ENCODE data around the gene TTI1. TPM values are rescaled to one million over a fixed set of nuclear protein-coding genes. Genes with fewer than 3 reads are reported as not detected.

The TTI1 gene
- total RNA-seq, 1 donor from 2014 or later = 43.1 TPM

DNA sequence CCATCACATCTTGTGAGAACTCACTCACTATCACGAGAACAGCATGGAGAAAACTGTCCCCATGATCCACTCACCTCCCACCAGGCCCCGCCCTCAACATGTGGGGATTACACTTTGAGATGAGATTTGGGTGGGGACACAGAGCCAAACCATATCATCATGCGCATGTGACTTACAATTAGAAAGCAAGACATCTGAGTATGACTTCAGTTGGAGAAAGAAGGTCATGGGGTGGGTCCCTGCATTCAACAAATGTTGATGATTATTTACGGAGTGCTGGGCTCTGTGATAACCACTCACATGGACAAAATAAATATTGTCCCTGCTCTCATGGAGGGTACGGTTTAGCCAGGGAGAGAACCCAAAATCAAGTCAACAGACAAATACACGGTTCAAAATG is 92.4 kb downstream of the TTI1 start:
- Mint-ChIP-seq H3K27me3 (ENCODE audit: insufficient read depth) (peaks cover 2% of the 10 kb centered on the region), H3K4me1 (ENCODE audit: low read depth) (no peaks in the 10 kb centered on the region), H3K27ac (no peak overlapping the region), H3K4me3 (no peak overlapping the region), H3K9me3 (no peaks in the 10 kb centered on the region), H3K36me3 (ENCODE audit: low read depth) (no peaks in the 10 kb centered on the region)
- intact Hi-C loops (cut with micrococcal nuclease) = no loop called here
- DNase-seq (ENCODE audit: low spot score) = no peak

DNA sequence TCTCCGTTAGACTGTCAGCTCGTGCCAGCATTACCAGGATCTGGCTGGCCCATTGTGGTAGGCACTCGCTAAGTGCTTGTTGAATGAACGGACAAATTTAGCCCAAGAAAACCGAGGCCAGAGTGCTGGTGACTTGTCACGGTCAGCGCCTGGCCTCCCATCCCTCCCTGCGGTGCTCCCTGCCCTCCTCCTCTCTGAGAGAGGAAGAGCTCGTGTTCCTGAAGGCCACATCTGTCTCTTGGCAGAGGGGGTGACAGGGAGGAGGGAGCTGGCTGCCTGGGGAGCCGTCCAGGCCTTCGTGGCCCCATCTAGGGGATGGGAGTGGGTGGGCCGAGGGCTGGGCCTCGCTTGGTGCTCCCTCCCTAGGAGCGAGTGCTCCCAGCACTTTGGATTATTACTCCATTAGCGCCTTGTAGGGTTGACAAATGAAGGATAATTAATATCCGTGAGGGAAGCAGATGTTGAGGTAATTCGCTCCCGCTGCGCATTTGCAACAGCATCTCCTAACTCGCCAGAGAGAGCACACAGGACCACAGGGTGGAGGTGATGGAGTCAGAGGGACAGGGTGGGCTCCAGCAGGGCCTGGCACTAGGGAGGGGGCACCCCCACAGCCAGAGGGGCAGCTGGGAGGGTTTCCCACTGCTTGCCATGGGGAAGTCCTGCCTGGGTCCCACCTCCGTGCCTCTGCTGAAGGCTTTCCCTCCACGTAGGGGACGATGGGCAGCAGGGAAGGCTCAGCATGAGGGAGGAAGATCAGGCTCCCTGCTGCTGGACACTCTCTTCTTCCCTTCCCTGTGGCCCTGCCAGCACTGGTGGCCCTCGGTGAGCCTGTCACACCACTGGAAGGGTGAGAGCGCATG is 93.3 kb downstream of the TTI1 start:
- no peak overlapping the region for H3K4me3 Mint-ChIP-seq
- no peak for DNase-seq (ENCODE audit: low spot score)
- no peak overlapping the region for H3K27ac Mint-ChIP-seq
- H3K27me3 Mint-ChIP-seq (ENCODE audit: insufficient read depth) = peaks cover 2% of the 10 kb centered on the region
- H3K36me3 Mint-ChIP-seq (ENCODE audit: low read depth) = no peaks in the 10 kb centered on the region
- H3K4me1 Mint-ChIP-seq (ENCODE audit: low read depth) = no peaks in the 10 kb centered on the region
- no peaks in the 10 kb centered on the region for H3K9me3 Mint-ChIP-seq
- intact Hi-C loops (cut with micrococcal nuclease) = no loop called here

DNA sequence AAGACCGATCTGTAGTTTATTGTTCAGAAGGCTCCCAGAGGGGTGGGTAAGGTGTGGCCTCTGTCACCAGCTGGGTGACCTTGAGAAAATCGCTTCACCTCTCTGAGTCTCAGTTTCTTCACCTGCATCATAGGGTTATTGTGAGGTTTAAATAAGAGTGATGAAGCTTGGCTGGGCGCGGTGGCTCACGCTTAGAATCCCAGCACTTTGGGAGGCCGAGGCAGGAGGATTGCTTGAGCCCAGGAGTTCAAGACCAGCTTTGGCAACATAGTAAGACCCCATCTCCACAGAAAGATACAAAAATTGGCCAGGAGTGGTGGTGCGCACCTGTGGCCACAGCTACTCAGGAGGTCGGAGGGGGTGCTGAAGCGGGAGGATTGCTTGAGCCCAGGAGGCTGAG is 94.3 kb downstream of the TTI1 start:
- Mint-ChIP-seq H3K27ac (no peak overlapping the region), H3K36me3 (ENCODE audit: low read depth) (no peaks in the 10 kb centered on the region), H3K4me3 (no peak overlapping the region), H3K9me3 (no peaks in the 10 kb centered on the region), H3K27me3 (ENCODE audit: insufficient read depth) (peaks cover 4% of the 10 kb centered on the region), H3K4me1 (ENCODE audit: low read depth) (no peaks in the 10 kb centered on the region)
- intact Hi-C loops (cut with micrococcal nuclease) = no loop called here
- no peak for DNase-seq (ENCODE audit: low spot score)

DNA sequence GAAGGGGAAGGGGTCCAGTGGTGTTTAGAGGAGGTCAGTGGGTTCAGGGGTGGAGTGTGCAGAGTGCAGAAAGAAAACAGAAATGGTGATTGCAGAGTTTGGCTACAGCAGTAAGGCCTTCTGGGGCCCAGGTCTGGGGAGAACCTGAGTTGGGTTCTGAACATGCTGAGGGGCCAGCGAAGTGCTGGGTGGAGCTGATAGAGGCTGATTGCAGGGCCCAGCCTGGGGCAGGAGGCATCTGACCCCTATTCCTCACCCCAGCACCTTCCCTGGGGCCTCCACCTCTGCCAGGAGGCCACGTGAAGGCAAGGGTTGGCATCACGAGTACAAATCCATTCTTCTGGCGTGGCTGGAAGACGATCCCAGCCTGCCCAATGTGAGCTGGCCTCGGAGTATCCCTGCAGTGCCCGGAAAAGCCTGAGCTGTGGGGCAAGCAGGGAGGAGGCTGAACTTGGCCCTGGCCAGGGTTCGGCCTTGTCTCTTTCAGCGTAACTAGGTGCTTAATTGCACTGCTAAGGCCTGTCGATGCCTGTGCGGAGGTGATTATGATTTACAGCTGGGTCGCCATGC is 95.0 kb downstream of the TTI1 start:
- Mint-ChIP-seq H3K27me3 (ENCODE audit: insufficient read depth) (peaks cover 5% of the 10 kb centered on the region), H3K4me3 (no peak overlapping the region), H3K9me3 (no peaks in the 10 kb centered on the region), H3K27ac (no peak overlapping the region), H3K4me1 (ENCODE audit: low read depth) (no peaks in the 10 kb centered on the region), H3K36me3 (ENCODE audit: low read depth) (no peaks in the 10 kb centered on the region)
- intact Hi-C loops (cut with micrococcal nuclease) = no loop called here
- no peak for DNase-seq (ENCODE audit: low spot score)

DNA sequence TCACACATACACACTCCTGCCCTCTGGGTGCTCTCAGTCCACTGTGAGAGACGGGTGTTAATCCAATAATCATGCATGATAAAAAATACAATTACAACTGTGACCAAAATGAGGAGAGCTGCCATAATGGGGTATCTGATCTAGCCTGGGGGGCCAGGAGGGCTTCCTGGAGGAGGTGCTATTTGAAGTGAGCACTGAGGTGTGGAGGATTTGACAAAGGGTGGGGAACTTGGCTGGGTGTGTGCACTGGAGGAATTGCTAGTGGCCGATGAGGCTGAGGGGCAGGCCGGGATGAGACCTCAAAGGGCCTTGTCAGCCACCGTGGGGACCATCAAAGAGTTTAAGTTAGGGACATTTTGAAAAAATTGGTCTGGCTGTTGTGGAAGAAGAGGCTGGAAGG is 95.6 kb downstream of the TTI1 start:
- intact Hi-C loops (cut with micrococcal nuclease) = no loop called here
- H3K9me3 Mint-ChIP-seq = no peaks in the 10 kb centered on the region
- H3K27me3 Mint-ChIP-seq (ENCODE audit: insufficient read depth) = peaks cover 5% of the 10 kb centered on the region
- DNase-seq (ENCODE audit: low spot score) = no peak
- no peak overlapping the region for H3K4me3 Mint-ChIP-seq
- H3K27ac Mint-ChIP-seq = no peak overlapping the region
- no peaks in the 10 kb centered on the region for H3K36me3 Mint-ChIP-seq (ENCODE audit: low read depth)
- H3K4me1 Mint-ChIP-seq (ENCODE audit: low read depth) = no peaks in the 10 kb centered on the region

DNA sequence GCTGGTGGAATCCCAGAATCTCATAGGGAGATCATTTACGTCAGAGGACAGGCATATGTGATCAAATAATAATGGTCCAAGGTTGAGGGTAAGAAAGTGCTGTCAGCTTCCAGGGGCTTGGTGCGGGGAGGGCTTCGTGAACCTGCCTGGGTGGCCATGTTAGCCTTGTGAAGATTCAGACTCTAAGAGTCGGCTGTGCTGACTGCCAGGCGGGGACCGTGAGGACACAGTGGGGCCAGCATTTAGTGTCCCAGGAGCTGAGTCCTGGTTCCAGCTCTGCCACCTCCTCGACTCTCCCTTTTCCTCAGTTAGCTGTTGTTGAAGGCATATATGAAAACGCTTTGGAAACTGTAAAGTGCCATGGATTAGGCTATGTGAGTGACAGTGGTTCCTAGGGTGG is 96.8 kb downstream of the TTI1 start:
- intact Hi-C loops (cut with micrococcal nuclease) = no loop called here
- H3K4me3 Mint-ChIP-seq = no peak overlapping the region
- H3K36me3 Mint-ChIP-seq (ENCODE audit: low read depth) = no peaks in the 10 kb centered on the region
- no peaks in the 10 kb centered on the region for H3K4me1 Mint-ChIP-seq (ENCODE audit: low read depth)
- H3K27me3 Mint-ChIP-seq (ENCODE audit: insufficient read depth) = peaks cover 7% of the 10 kb centered on the region
- H3K9me3 Mint-ChIP-seq = no peaks in the 10 kb centered on the region
- H3K27ac Mint-ChIP-seq = no peak overlapping the region
- no peak for DNase-seq (ENCODE audit: low spot score)

DNA sequence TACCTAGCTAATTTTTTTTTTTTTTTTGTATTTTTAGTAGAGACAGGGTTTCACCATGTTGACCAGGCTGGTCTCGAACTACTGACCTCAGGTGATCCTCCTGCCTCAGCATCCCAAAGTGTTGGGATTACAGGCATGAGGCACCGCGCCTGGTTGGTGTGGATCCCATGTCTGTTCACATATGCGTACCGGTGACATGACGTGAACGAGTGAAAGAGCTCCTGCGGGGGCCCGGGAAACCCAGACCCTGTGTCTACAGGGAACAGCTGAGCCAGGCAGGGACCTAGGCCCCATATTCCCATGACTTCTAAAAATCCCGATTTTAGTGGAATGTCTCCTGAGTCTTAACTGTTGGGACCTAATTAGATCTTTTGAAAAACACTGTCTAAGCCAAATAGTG is 97.2 kb downstream of the TTI1 start:
- intact Hi-C loops (cut with micrococcal nuclease) = no loop called here
- no peaks in the 10 kb centered on the region for H3K9me3 Mint-ChIP-seq
- H3K27me3 Mint-ChIP-seq (ENCODE audit: insufficient read depth) = peaks cover 7% of the 10 kb centered on the region
- no peak overlapping the region for H3K4me3 Mint-ChIP-seq
- H3K27ac Mint-ChIP-seq = no peak overlapping the region
- no peak for DNase-seq (ENCODE audit: low spot score)
- H3K36me3 Mint-ChIP-seq (ENCODE audit: low read depth) = no peaks in the 10 kb centered on the region
- H3K4me1 Mint-ChIP-seq (ENCODE audit: low read depth) = no peaks in the 10 kb centered on the region

DNA sequence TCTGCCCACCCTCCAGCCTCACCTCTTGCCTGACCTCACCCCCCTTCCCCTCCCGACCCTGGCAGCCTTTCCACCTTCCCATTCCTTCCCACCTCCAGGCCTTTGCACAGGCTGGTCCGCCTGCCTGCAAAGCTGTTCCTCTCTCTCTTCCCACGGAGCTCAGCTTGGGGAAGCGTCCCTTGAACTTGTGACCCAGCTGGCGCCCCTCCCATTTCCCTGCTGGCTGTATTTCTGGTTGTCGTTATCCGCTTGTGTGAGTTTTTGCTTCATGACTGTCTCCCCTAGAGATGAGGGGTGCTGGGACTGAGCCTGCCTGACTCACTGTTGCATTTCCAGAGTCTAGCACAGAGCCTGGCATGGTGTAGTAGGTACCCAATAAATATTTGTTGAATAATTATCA is 97.8 kb downstream of the TTI1 start:
- no peaks in the 10 kb centered on the region for H3K4me1 Mint-ChIP-seq (ENCODE audit: low read depth)
- intact Hi-C loops (cut with micrococcal nuclease) = no loop called here
- H3K36me3 Mint-ChIP-seq (ENCODE audit: low read depth) = no peaks in the 10 kb centered on the region

DNA sequence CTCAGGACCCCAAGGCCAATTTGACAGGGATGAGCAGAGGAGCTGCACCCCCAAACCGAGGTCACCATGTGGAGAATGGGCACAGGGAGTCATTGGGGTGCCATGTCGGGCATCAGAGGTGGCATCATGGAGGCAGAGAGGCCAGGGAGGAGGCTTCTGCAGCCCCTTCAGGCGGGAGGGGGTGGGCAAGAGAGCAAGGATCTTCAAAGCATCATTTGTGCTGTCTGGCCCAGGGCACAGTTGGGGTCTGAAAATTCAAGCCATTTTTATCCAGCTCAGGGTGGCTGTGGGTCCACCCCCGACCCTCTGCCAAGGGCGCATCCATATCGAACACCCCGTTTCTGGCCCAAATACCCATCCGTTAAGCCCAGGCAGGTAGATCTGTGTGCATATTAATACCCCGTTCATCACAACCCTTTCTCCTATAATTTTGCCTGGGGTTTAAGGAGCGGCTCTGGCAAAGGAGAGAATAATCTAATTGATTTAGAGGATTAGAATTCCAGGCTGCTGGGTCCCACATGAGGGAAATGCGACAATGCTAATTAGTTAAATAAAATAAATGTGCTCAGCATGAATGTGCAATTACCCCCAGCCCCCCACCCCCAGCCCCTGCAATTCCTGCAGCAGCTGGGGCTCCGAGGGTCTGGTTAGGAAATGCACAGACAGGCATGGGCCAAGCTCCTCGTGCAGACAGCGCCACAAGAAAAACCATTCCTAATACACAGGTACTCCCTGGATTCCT is 98.5 kb downstream of the TTI1 start:
- Mint-ChIP-seq H3K36me3 (ENCODE audit: low read depth) (no peaks in the 10 kb centered on the region), H3K27me3 (ENCODE audit: insufficient read depth) (peaks cover 7% of the 10 kb centered on the region), H3K27ac (no peak overlapping the region), H3K4me3 (no peak overlapping the region), H3K4me1 (ENCODE audit: low read depth) (no peaks in the 10 kb centered on the region), H3K9me3 (no peaks in the 10 kb centered on the region)
- intact Hi-C loops (cut with micrococcal nuclease) = no loop called here
- DNase-seq (ENCODE audit: low spot score) = no peak

More for the DNA sequence above, 97.8 kb downstream of the TTI1 start:
- no peak overlapping the region for H3K4me3 Mint-ChIP-seq
- DNase-seq (ENCODE audit: low spot score) = no peak
- peaks cover 7% of the 10 kb centered on the region for H3K27me3 Mint-ChIP-seq (ENCODE audit: insufficient read depth)
- H3K27ac Mint-ChIP-seq = no peak overlapping the region
- H3K9me3 Mint-ChIP-seq = no peaks in the 10 kb centered on the region

DNA sequence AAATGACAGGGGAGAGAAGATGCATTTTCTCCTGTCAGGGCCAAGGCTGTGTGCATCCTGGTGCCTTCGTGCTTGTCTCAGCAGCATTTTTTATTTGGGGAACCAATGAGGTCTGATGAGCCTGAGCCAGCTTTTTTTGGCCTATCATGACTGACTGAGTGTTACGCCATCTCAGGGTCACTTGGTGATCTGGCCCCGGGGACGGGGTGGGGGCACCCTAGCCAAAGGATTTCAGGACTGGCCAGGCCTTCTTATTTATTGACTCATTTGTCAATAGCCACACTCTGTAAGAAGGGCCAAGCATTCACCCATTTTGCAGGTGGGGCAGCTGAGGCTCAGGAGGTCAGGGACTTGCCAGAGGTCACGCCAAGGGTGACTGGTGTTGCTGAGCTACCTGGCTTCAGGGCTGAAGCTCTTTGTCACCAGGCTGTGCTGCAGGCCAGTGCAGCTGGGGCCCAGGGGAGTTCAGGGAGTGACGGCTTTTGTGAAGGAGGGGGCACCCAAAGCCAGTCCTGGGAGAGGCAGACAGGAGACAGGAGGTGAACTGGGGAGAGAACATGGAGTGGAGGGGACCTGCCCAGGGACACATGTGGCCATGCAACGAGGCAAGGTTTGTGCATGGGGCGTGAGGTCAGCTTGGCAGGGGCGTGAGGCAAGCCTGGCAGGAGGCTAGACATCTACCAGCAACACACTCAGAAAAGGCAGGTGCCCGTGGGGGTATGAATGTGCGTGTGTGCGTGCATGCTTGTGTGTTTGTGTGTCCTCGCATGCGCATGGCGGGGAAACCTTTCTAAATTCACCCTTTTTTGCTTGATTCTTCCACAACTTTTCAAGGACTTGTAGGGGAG is 99.2 kb downstream of the TTI1 start:
- intact Hi-C loops (cut with micrococcal nuclease) = no loop called here
- H3K27ac Mint-ChIP-seq = no peak overlapping the region
- no peak for DNase-seq (ENCODE audit: low spot score)
- H3K9me3 Mint-ChIP-seq = no peaks in the 10 kb centered on the region
- no peak overlapping the region for H3K4me3 Mint-ChIP-seq
- peaks cover 13% of the 10 kb centered on the region for H3K27me3 Mint-ChIP-seq (ENCODE audit: insufficient read depth)
- no peaks in the 10 kb centered on the region for H3K4me1 Mint-ChIP-seq (ENCODE audit: low read depth)
- no peaks in the 10 kb centered on the region for H3K36me3 Mint-ChIP-seq (ENCODE audit: low read depth)

Data from activated T-helper 1 cell treated with anti-CD3 and anti-CD28 coated beads, Interleukin-12 subunit alpha, Interleukin-12 subunit beta, Interleukin-2, Interleukin-4 antibody, amounts not matched to agents 30 ng/mL and 10 ng/mL and 1 ng/mL, durations not matched to agents 14 hours and 24 hours and 36 hours (primary cell).